Fibroblast of mammary gland (primary cell): ENCODE measurements around the gene CHD6.

ENCODE experiments used
- DNase-seq: peaks from one replicate; pipeline ENCODE4 v3.0.0-alpha.2; 2010; ENCODE audit warnings: low read depth
- H3K4me3 ChIP-seq: 2 replicates; pipeline ENCODE4 v1.5.1; 2011; ENCODE audit warnings: low read depth, mild to moderate bottlenecking, low read length, moderate library complexity; ENCODE audit not compliant: control insufficient read depth
- CTCF ChIP-seq: conservative IDR thresholded peaks from 2 replicates; pipeline ENCODE4 v1.5.1; 2011; ENCODE audit warnings: low read depth, low read length, inconsistent platforms; ENCODE audit not compliant: control insufficient read depth, insufficient read depth

Gene CHD6

DNA sequence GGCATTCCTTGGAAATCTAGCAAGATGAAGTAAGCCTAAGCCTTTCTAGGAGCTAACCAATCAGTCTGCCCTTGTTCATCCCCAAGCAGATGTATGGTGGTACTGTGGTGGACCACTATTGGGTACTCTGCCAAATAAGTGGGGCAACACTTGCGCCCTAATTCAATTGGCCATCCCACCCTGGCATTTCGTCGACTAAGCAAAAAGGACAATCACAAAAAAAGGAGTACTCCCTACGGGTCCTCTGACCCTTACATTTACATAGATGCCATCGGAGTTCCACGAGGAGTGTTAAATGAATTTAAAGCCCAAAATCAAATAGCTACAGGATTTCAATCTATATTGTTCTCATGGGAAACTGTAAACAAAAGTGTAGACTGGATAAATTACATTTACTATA, 19.5 kb downstream of the CHD6 start:
- TF ChIP-seq CTCF: no peak
- DNase-seq: no peak
- H3K4me3 ChIP-seq: no peak overlapping the region

GRCh38 chr20:41594514-41595322, 23.5 kb downstream of the CHD6 start:
- no peak for DNase-seq
- no peak overlapping the region for H3K4me3 ChIP-seq
- no peak for TF ChIP-seq CTCF

DNA sequence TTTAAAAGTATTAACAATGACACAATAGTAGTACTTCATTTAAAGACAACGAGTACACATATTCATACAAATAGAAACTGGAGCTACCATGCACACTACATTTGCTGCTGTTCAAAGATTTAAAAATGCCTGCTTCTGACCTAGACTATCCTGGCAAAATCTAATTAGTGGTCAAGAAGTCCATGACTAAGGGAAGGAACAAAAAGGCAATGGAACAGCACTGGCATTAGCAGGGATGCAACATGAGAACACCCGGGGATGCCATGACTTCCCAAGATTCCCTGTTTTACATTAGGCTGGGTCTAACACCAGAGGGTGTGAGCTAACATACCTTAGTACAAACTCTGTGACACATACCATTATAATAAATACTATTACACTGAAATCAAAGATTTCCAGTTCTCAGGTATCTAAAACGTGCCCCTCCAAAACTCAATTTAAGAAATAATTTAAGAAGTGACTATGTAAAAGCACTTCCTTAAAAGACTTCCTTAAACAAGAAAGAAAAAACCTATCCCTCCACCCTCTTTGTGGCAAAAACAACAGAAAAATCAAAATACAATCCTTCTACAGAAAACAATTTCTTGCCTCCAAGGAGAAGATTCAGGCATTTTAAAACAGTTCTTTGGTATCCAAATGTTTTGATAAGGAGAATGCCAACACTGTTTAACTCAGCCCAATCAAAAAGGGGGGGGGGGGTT, 25.5 kb downstream of the CHD6 start:
- no peak for TF ChIP-seq CTCF
- no peak for DNase-seq
- no peak overlapping the region for H3K4me3 ChIP-seq

DNA sequence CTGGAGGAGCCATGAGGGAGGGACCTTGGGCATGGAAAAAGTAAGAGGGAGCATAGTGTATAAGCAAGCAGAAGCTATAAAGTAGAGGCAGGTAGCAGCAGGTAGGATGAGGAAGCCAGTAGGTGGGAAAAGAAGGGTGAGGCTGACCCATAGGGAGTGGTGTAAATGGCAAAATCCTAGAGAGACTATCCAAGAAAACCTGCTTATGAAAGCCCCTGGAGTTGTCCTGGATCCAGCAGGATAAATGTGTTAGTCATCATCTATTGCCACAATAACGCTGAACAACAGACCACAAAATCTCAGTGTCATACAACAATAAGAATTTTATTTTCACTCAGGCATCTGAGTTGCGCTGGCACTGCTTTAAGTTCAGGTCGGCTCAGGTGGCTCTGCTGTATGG, 30.2 kb downstream of the CHD6 start:
- H3K4me3 ChIP-seq: no peak overlapping the region
- TF ChIP-seq CTCF: no peak
- peak; percentile 84 for DNase-seq

DNA sequence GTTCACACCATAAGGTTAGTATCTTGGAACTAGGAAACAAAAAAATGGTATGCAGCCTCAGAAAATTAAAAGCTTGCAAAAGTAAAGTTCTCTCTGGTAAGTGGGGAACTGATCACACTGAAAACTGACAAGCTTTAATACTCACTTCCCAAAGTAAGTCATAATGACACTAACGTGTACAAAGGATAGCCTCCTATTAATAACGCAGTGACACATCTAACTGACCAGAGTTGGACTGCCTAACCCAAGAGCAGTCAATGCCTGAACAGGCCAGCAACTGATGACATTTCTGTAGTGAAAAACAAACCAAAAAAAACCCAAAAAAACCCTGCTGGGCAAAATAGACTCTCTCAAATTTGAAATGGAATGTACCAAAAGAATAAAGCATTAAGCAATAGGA, 30.7 kb downstream of the CHD6 start:
- no peak overlapping the region for H3K4me3 ChIP-seq
- TF ChIP-seq CTCF: no peak
- no peak for DNase-seq

DNA sequence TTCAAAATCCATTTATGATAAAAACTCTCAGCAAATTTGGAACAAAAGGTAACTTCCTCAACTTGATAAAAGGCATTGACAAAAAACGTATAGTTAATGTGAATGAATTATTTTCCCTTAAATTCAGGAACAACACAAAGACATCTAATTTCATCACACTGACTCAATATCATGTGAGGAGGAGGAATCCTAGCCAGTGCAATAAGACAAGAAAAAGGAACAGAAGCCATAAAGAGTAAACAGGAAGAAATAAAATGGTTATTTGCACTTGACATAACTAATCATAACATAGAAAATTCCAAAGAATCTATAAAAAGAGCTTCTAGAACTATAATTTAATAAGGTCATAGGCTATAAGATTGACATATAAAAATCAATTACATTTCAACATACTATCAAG, 31.4 kb downstream of the CHD6 start:
- H3K4me3 ChIP-seq: no peak overlapping the region
- TF ChIP-seq CTCF: no peak
- no peak for DNase-seq
